GM23338 (cell line): Measurements from ENCODE around the gene NUMB.
"Not testable (repeated sequence)": the region's sequence is repeated elsewhere in the genome, so short reads cannot be mapped to it uniquely, and the experiment has no call there.

ENCODE experiments used
- CREB1 ChIP-seq: fragments of 250-450 bp; sonication (Bioruptor Pico); IDR thresholded peaks from 2 replicates; pipeline ENCODE4 v1.5.0; 2020; ENCODE audit warnings: low read depth, mild to moderate bottlenecking, moderate library complexity
- EZH2 ChIP-seq: fragments of 200-600 bp; sonication (generic); IDR thresholded peaks from one replicate; pipeline ENCODE4 v1.8.0; 2017; ENCODE audit warnings: antibody characterized with exemption, mild to moderate bottlenecking, low read depth; ENCODE audit not compliant: unreplicated experiment
- EZH2phosphoT487 ChIP-seq: fragments of 200-600 bp; sonication (generic); IDR thresholded peaks from one replicate; pipeline ENCODE4 v1.8.1; 2018; ENCODE audit warnings: antibody characterized with exemption; ENCODE audit not compliant: unreplicated experiment
- JUNB ChIP-seq: IDR thresholded peaks from one replicate; pipeline ENCODE4 v1.6.1; 2016; ENCODE audit warnings: antibody characterized with exemption; ENCODE audit not compliant: unreplicated experiment
- NANOG ChIP-seq: IDR thresholded peaks from 2 replicates; pipeline ENCODE4 v1.6.1; 2016; ENCODE audit warnings: antibody characterized with exemption, borderline replicate concordance
- POLR2AphosphoS5 ChIP-seq: IDR thresholded peaks from 2 replicates; pipeline ENCODE4 v1.6.1; 2016; ENCODE audit warnings: antibody characterized with exemption, low read depth
- STAT1 ChIP-seq: IDR thresholded peaks from one replicate; pipeline ENCODE4 v1.6.1; 2016; ENCODE audit warnings: antibody characterized with exemption; ENCODE audit not compliant: unreplicated experiment
- TF ChIP-seq, protein P1 (sequence below), 2 experiments: fragments of 200-600 bp in 1 of 2; sonication (generic) in 1 of 2; conservative IDR thresholded peaks; 2 replicates each; pipeline versions ENCODE4 v1.5.1 to v1.6.1; 2016 to 2017; ENCODE audit warnings: antibody characterized with exemption in 2 of 2, low read depth in 2 of 2, mild to moderate bottlenecking in 2 of 2, moderate library complexity in 1 of 2
- TF ChIP-seq, protein P2 (sequence below): IDR thresholded peaks from one replicate; pipeline ENCODE4 v1.6.1; 2018; ENCODE audit warnings: antibody characterized with exemption; ENCODE audit not compliant: unreplicated experiment
- TF ChIP-seq, protein P3 (sequence below): IDR thresholded peaks from 2 replicates; pipeline ENCODE4 v1.6.1; 2016; ENCODE audit warnings: antibody characterized with exemption

GRCh38 chr14:73423092-73423491 lies 35.3 kb downstream of the NUMB start:
- not testable (repeated sequence) for TF ChIP-seq EZH2phosphoT487; CREB1 (CRISPR knock-in tag); JUNB; EZH2; POLR2AphosphoS5; STAT1; NANOG
- TF ChIP-seq, protein P1, sequence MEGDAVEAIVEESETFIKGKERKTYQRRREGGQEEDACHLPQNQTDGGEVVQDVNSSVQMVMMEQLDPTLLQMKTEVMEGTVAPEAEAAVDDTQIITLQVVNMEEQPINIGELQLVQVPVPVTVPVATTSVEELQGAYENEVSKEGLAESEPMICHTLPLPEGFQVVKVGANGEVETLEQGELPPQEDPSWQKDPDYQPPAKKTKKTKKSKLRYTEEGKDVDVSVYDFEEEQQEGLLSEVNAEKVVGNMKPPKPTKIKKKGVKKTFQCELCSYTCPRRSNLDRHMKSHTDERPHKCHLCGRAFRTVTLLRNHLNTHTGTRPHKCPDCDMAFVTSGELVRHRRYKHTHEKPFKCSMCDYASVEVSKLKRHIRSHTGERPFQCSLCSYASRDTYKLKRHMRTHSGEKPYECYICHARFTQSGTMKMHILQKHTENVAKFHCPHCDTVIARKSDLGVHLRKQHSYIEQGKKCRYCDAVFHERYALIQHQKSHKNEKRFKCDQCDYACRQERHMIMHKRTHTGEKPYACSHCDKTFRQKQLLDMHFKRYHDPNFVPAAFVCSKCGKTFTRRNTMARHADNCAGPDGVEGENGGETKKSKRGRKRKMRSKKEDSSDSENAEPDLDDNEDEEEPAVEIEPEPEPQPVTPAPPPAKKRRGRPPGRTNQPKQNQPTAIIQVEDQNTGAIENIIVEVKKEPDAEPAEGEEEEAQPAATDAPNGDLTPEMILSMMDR (conservative IDR thresholded peaks at IDR 0.05; ENCODE audit: low read depth in 2 of 2) = not testable (repeated sequence)
- TF ChIP-seq, protein P2, sequence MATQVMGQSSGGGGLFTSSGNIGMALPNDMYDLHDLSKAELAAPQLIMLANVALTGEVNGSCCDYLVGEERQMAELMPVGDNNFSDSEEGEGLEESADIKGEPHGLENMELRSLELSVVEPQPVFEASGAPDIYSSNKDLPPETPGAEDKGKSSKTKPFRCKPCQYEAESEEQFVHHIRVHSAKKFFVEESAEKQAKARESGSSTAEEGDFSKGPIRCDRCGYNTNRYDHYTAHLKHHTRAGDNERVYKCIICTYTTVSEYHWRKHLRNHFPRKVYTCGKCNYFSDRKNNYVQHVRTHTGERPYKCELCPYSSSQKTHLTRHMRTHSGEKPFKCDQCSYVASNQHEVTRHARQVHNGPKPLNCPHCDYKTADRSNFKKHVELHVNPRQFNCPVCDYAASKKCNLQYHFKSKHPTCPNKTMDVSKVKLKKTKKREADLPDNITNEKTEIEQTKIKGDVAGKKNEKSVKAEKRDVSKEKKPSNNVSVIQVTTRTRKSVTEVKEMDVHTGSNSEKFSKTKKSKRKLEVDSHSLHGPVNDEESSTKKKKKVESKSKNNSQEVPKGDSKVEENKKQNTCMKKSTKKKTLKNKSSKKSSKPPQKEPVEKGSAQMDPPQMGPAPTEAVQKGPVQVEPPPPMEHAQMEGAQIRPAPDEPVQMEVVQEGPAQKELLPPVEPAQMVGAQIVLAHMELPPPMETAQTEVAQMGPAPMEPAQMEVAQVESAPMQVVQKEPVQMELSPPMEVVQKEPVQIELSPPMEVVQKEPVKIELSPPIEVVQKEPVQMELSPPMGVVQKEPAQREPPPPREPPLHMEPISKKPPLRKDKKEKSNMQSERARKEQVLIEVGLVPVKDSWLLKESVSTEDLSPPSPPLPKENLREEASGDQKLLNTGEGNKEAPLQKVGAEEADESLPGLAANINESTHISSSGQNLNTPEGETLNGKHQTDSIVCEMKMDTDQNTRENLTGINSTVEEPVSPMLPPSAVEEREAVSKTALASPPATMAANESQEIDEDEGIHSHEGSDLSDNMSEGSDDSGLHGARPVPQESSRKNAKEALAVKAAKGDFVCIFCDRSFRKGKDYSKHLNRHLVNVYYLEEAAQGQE = not testable (repeated sequence)
- TF ChIP-seq, protein P3, sequence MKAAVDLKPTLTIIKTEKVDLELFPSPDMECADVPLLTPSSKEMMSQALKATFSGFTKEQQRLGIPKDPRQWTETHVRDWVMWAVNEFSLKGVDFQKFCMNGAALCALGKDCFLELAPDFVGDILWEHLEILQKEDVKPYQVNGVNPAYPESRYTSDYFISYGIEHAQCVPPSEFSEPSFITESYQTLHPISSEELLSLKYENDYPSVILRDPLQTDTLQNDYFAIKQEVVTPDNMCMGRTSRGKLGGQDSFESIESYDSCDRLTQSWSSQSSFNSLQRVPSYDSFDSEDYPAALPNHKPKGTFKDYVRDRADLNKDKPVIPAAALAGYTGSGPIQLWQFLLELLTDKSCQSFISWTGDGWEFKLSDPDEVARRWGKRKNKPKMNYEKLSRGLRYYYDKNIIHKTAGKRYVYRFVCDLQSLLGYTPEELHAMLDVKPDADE = not testable (repeated sequence)
